Suppressor macrophage treated with lipopolysaccharide for 4 hours (primary cell): Measurements from ENCODE around the gene ZFPM1.

Experiments
- DNase-seq: peaks from one replicate; pipeline ENCODE4 v3.0.0-alpha.2; 2020

Gene ZFPM1

DNA sequence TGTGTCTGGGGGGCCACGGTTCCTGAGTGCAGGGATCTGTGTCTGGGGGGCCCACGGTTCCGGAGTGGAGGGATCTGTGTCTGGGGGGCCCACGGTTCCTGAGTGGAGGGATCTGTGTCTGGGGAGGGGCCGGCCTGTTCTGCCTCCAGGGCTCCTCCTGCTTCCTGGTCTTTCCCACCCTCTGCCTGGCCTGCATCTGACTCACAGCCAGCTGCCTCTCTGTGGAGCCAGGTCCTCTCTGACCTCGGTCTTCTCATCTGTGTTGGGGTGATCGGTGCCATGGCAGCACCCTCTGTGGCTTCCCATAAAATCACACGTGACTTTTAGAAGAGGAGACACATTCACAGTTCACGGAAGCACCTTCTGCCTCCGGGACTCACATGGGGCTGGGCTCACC lies 50.3 kb downstream of the ZFPM1 start:
- DNase-seq: no peak

- DNase-seq: no peak
Measured at GRCh38 chr16:88503771-88504488, 50.9 kb downstream of the ZFPM1 start.

GRCh38 chr16:88504489-88505404 lies 51.7 kb downstream of the ZFPM1 start:
- no peak for DNase-seq

GRCh38 chr16:88505405-88506082 lies 52.5 kb downstream of the ZFPM1 start:
- peak; percentile 3 for DNase-seq

DNA sequence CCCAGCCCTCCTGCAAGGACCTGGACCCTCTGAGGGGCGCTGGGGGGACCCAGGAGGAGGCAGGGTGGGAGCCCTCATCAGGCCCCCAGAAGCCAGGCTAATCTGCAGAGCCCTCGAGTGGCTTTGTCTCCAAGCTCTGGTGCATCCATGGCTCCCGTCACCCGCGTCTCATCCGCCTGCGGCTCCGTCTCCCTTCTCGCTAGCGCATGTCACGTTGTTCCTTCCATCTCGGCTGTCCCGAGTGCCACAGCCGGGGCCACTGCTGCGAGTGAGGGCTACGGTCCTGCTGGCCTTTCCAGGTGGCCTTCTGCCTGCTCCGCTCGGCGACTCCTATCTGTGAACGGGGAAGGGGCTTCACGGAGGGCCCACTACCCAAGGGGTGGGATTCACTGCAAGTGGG lies 53.6 kb downstream of the ZFPM1 start:
- DNase-seq: no peak

DNA sequence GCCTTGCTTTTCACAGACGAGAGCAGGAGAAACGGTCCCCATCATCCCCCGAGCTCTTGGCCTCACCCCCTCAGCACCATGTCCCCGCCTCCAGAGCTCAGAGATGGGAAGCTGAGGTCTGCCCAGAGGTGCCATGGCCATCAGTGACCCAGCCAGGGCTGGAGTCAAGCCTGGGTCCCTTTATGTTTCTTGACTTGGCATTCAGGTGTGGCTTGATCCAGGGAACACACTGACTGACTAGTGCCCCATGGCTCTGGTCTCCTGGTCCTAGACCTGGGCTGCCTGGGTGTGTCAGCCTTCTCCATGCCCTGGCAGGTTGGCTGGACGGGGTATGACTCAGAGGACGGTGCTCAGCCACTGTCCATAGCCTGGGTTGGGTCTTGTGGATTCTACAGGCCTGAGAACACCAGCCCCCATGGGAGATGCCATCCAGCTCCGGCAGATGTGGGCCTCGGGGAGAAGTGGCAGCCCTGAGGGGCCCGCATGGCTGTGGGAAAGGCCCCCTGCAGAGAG lies 54.2 kb downstream of the ZFPM1 start:
- DNase-seq: no peak

GRCh38 chr16:88508376-88508867 lies 55.3 kb downstream of the ZFPM1 start:
- no peak for DNase-seq

- no peak for DNase-seq
Measured at GRCh38 chr16:88508868-88509748, 56.0 kb downstream of the ZFPM1 start.

DNA sequence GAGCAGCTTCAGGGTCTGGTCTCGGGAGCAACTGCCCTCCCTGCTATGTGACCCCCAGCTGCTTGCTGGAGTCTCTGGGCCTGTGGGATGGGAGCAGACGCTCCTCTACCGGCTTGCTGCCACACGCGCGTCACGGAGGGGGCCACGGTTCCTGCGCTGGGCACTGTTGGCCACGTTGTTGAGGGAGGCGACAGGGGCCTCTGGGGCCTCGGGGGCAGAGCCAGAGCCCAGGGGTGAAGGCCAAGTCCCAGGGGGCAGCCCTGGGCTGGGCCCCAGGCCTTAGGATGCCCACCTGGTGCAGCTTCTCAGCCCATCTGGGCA lies 56.6 kb downstream of the ZFPM1 start:
- no peak for DNase-seq

- no peak for DNase-seq
Measured at GRCh38 chr16:88510091-88510994, 57.3 kb downstream of the ZFPM1 start.

GRCh38 chr16:88511060-88511459 lies 58.0 kb downstream of the ZFPM1 start:
- no peak for DNase-seq

DNA sequence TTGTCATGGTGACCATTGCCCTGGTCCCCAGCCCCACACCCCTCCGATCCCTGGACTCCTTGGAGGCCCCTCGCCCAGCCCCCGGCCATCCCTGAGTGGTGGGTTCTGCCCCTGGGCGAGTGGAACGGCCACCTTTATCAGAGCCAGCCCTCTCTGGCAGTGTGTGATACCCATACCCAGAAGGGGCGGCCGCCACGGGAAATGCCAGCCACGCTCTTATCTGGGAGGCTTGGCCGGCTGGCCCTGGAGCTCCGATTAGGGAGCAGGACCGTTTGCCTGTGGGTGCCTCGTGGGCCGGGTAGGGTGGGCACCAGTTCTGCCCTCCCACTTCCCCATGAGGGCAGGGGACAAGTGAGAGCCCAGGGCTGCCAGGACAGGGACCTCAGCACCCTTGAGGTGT lies 58.8 kb downstream of the ZFPM1 start:
- DNase-seq: no peak

GRCh38 chr16:88512728-88513696 lies 59.9 kb downstream of the ZFPM1 start:
- DNase-seq: no peak

- no peak for DNase-seq
Measured at GRCh38 chr16:88514070-88514469, 61.0 kb downstream of the ZFPM1 start.

DNA sequence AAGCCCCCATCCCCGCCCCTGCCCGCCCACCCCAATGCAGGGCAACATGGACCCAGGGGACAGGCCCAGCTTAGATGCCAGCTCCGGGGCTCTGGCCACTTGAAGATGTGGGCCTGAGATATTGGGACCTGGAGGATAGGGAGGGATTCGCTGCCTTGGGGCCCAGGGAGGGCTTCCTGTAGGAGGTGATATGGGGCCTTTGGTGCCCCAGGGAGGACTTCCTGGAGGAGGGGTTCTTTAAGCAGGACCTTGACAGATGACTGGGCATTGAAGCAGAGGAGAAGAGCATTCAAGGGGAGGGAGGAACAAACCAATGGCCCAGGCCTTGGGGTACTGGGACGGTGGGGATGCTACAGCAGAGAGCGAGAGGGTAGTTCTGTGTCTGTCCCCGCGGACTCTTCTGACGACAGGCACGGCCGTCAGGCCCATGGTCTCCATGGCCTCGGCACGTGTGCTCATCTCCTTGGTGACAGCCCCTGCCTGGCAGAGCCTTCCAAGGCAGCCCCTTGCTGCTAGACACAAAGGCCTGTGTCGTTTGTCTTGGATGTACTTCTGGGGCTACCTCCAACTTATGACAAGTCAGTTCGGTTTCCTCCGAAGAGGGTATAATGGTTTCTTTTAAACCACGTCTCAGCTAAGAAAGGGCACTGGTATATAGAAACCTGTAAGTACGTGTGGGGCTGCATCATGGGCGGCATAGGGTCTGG lies 61.6 kb downstream of the ZFPM1 start:
- DNase-seq: no peak

DNA sequence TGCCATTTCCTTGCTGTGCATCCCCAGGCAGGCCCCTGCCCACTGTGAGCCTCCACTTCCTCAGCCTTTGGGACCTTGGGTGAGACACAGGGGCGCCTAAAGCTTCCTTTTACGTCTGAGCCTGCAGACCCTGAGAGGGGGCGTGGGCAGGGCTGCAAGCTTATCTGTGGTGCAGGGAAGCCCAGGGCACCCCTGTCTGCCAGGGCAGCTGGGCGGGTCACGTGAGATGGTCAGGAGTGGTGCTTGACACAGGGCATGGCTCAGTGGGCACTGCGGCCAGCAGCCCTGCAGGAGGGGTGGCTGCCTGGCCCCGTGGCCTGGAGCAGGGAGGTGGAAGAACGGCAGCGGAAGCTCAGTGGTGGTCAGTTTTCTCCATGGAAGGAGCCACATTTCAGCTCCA lies 62.3 kb downstream of the ZFPM1 start:
- no peak for DNase-seq

GRCh38 chr16:88515925-88516594 lies 63.0 kb downstream of the ZFPM1 start:
- no peak for DNase-seq

GRCh38 chr16:88516601-88517061 lies 63.6 kb downstream of the ZFPM1 start:
- DNase-seq: no peak
